ENCODE measurements around the gene APOBEC3B. TPM values are rescaled to one million over a fixed set of nuclear protein-coding genes. Genes with fewer than 3 reads are reported as not detected.
"Not testable (repeated sequence)": the region's sequence is repeated elsewhere in the genome, so short reads cannot be mapped to it uniquely, and the experiment has no call there.

The APOBEC3B gene
- total RNA-seq, 2 experiments from 2014 or later, result 8.0 to 8.5 TPM

DNA sequence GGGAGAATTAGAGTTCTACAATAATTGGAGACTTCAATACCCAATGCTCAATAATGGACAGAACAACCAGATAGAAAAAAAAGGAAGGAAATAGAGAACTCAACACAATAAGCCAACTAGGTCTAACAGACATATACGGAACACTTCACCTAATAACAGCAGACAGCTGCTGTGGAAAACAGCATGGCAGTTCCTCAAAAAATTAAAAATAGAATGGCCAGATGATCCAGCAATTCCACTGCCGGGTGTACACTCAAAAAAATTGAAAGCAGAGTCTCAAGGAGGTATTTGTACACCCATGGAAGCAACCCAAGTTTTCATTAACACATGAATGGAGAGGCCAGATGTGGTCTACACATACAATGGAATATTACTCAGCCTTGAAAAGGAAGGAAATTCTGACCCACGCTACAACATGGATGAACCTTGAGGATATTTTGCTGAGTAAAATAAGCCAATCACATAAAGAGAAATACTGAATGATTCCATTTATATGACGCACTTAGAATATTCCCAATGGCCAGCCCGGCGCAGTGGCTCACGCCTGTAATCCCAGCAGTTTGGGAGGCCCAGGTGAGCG is 26.2 kb downstream of the APOBEC3B start:
- peaks cover 14% of the 10 kb centered on the region for H3K4me1 Mint-ChIP-seq
- ATAC-seq; POLR2A ChIA-PET; H3K9me3 Mint-ChIP-seq (ENCODE audit: low read depth); H3K27ac Mint-ChIP-seq; intact Hi-C loops (cut with DNase I, micrococcal nuclease); DNase-seq; H3K36me3 Mint-ChIP-seq (ENCODE audit: low read depth); H3K4me3 Mint-ChIP-seq; H3K27me3 Mint-ChIP-seq: not testable (repeated sequence)
- CTCF ChIA-PET, result interaction anchor here (0.7 to 7.8 kb wide), 5 partner anchors 45 to 162 kb away, joined by 3 to 86 read pairs (median 3); partner anchors contain the start of gene CBX6

DNA sequence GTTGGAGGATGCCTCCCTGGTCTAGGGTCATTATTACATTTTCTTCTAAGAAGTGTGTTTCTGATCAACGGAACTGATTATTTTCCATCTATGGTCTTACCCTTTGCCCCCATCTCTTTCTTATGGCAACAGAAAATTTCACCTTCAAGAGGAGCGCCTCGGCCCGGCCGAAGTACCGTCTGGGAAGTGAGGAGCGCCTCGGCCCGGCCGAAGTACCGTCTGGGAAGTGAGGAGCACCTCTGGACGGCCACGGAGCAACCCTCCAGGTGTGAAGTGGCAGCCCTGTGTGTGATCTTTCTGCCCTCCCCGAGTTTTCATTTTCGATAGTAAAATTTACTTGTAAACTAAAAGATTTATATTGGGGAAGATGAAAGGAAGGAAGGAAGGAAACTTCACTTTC is 28.8 kb downstream of the APOBEC3B start:
- ChIA-PET CTCF (no interaction called here), POLR2A (no interaction called here)
- Mint-ChIP-seq H3K4me1 (peaks cover 25% of the 10 kb centered on the region), H3K9me3 (ENCODE audit: low read depth) (no peaks in the 10 kb centered on the region), H3K27ac (no peak overlapping the region), H3K27me3 (no peaks in the 10 kb centered on the region), H3K36me3 (ENCODE audit: low read depth) (peaks cover 4% of the 10 kb centered on the region), H3K4me3 (no peak overlapping the region)
- ATAC-seq, result no peak
- DNase-seq, result no peak
- intact Hi-C loops (cut with DNase I, micrococcal nuclease), result loop anchor here (5.0 to 10.0 kb wide), 4 partner anchors 66 to 514 kb away; partner anchors contain the start of genes APOBEC3G (in 1 of the 2), ATF4 (in 1 of the 2), RPL3 (in 1 of the 2) and SUN2 (in 1 of the 2)

DNA sequence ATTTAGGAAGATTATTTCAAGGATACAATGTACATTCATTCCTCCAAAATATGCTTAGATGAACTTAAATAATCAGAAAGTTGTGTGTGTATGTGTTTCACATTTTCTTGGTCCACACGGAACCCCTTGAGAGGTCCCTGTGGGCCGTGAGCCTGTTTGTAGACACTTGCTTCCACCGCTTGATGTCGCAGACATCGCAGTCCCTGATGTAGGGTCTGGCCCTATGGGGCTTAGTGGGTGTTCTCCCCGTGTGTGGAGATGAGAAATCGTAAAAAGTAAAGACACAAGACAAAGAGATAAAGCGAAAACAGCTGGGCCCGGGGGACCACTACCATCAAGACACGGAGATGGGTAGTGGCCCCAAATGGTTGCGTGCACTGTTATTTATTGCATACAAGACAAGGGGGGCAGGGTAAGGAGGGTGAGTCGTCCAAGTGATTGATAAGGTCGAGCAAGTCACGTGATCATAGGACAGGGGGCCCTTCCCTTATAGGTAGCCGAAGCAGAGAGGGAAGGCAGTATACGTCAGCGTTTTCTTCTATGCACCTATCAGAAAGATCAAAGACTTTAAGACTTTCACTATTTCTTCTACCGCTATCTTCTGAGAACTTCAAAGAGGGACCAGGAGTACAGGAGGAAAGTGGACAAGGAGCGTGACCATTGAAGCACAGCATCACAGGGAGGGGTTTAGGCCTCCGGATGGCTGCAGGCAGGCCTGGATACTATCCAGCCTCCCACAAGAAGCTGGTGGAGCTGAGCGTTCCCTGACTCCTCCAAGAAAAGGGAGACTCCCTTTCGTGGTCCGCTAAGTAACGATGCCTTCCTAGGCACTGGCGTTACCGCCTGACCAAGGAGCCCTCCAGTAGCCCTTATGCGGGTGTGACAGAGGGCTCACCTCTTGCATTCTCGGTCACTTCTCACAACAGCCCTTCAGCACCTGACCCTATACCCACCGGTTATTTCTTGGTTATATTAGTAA is 30.7 kb downstream of the APOBEC3B start:
- Mint-ChIP-seq H3K36me3 (ENCODE audit: low read depth) (peaks cover 4% of the 10 kb centered on the region), H3K4me3 (no peak overlapping the region)
- POLR2A ChIA-PET, result no interaction called here

DNA sequence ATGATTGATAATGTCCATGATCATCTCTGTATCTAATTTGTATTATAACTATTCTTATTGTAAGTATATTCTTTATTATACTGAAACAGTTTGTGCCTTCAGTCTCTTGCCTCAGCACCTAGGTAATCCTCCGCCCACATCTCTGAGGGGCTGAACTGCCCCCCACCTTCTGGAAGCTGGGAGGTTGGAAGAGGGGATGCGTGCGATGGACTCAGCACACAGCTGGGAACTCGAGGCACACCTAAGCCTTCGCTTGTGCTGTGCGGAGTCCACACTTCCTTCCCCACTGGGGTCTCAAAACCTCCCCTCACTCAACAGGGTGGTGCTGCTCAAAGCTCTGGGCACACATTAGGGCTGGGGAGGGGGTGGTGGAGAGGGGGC is 31.4 kb downstream of the APOBEC3B start:
- peaks cover 33% of the 10 kb centered on the region for H3K4me1 Mint-ChIP-seq
- intact Hi-C loops (cut with DNase I, micrococcal nuclease), result loop anchor here (5.0 to 10.0 kb wide), 4 partner anchors 64 to 511 kb away; partner anchors contain the start of genes APOBEC3G (in 1 of the 2), ATF4 (in 1 of the 2), RPL3 (in 1 of the 2) and SUN2 (in 1 of the 2)
- not testable (repeated sequence) for H3K36me3 Mint-ChIP-seq (ENCODE audit: low read depth)

More for the DNA sequence above, 30.7 kb downstream of the APOBEC3B start:
- no peak for DNase-seq
- Mint-ChIP-seq H3K4me1 (peaks cover 33% of the 10 kb centered on the region), H3K27ac (peak overlapping the region; percentile 35), H3K27me3 (no peaks in the 10 kb centered on the region), H3K9me3 (ENCODE audit: low read depth) (no peaks in the 10 kb centered on the region)
- intact Hi-C loops (cut with DNase I, micrococcal nuclease), result loop anchor here (5.0 to 10.0 kb wide), 4 partner anchors 64 to 512 kb away; partner anchors contain the start of genes APOBEC3G (in 1 of the 2), ATF4 (in 1 of the 2), RPL3 (in 1 of the 2) and SUN2 (in 1 of the 2)
- CTCF ChIA-PET, result interaction anchor here (0.6 kb wide), 1 partner anchor 301 kb away, joined by 3 read pairs; no protein-coding TSS in a partner anchor
- no peak for ATAC-seq

DNA sequence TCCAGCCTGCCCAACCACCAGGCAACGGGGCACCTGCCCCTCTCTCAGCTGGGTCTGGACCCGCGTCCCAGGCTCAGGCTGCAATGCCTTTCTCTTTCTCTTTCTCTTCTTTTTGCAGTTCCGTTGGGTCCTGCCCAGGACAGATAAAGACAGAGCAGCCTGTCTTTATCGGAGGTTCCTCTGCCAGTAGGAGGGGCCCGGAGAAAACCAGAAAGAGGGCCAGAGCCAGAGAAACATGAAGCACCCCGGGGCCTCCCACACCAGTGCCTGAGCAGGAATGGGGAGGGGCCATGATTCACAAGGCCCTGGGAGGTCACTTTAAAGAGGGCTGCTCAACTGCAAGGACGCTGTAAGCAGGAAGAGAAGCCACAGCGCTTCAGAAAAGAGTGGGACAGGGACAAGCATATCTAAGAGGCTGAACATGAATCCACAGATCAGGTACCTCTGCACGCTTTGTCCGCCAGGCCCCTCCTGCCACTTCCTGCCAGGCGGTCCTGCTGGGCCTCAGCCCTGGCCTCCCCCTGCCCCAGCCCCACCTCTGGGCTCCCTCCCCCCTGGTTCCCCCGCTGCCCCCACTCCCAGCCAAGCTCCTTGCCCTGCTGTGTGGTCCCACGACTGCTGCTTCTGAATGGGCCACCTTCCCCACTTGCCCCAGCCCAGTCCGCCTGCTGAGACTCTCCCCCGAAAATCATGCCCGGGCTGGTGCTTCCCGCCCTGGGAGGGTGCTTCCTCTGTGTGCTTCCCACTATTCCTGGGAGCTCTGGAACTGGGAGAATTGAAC is 32.0 kb downstream of the APOBEC3B start, which contains the start of gene APOBEC3C:
Gene APOBEC3C, plus strand, starts transcription at position 316 of the 781 bp plus-strand sequence. Its CDS starts 106 bp downstream, at position 422.
- H3K27me3 Mint-ChIP-seq, result no peaks in the 10 kb centered on the region

More for the DNA sequence above, 31.4 kb downstream of the APOBEC3B start:
- peak overlapping the region; percentile 95 for H3K27ac Mint-ChIP-seq
- H3K27me3 Mint-ChIP-seq; H3K9me3 Mint-ChIP-seq (ENCODE audit: low read depth); POLR2A ChIA-PET; DNase-seq: not testable (repeated sequence)
- peak; percentile 1 for ATAC-seq
- peak overlapping the region; percentile 93 for H3K4me3 Mint-ChIP-seq
- CTCF ChIA-PET, result interaction anchor here (0.6 kb wide), 1 partner anchor 301 kb away, joined by 3 read pairs; no protein-coding TSS in a partner anchor

DNA sequence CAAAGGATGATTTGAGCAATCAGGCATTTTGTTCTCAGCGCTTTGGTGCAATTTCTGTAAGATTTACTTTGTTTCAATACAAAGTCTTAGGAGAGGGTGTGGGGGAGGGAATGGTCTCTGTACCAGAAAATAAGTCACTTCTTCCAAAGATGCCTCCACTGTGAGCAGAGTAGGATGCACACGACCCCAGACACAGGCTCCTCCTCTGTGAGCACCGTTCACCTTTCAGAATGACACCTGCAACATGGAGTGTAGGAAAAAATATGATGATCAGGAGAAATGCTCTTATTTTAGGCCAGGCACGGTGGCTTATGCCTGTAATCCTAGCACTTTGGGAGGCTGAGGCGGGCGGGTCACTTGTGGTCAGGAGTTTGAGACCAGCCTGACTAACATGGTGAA is 32.6 kb downstream of the APOBEC3B start:
- H3K27me3 Mint-ChIP-seq; H3K36me3 Mint-ChIP-seq (ENCODE audit: low read depth); POLR2A ChIA-PET; H3K9me3 Mint-ChIP-seq (ENCODE audit: low read depth): not testable (repeated sequence)
- H3K27ac Mint-ChIP-seq, result peak overlapping the region; percentile 95
- intact Hi-C loops (cut with DNase I, micrococcal nuclease), result loop anchor here (2.0 to 10.0 kb wide), 8 partner anchors 63 to 510 kb away; partner anchors contain the start of genes APOBEC3G (in 1 of the 2), ATF4 (in 1 of the 2), RPL3 (in 1 of the 2) and SUN2 (in 1 of the 2)
- CTCF ChIA-PET, result interaction anchor here (0.6 to 1.0 kb wide), 3 partner anchors 11 to 33 kb away, joined by 3 to 4 read pairs (median 3); no protein-coding TSS in a partner anchor
- peak overlapping the region; percentile 93 for H3K4me3 Mint-ChIP-seq
- ATAC-seq (peak; percentile 50), DNase-seq (peak; percentile 53)
- H3K4me1 Mint-ChIP-seq, result peaks cover 33% of the 10 kb centered on the region

More for the DNA sequence above, 32.0 kb downstream of the APOBEC3B start, which contains the start of gene APOBEC3C:
- H3K4me1 Mint-ChIP-seq, result peaks cover 33% of the 10 kb centered on the region
- CTCF ChIA-PET, result interaction anchor here (0.6 to 1.0 kb wide), 2 partner anchors 11 to 33 kb away, joined by 3 read pairs; no protein-coding TSS in a partner anchor
- H3K36me3 Mint-ChIP-seq (ENCODE audit: low read depth), result peaks cover 4% of the 10 kb centered on the region
- POLR2A ChIA-PET, result no interaction called here
- H3K27ac Mint-ChIP-seq, result peak within 1 kb of the TSS; percentile 95
- no peaks in the 10 kb centered on the region for H3K9me3 Mint-ChIP-seq (ENCODE audit: low read depth)
- ATAC-seq (peak; percentile 96), DNase-seq (peak; percentile 89)
- intact Hi-C loops (cut with DNase I, micrococcal nuclease), result loop anchor here (2.0 to 10.0 kb wide), 8 partner anchors 63 to 511 kb away; partner anchors contain the start of genes APOBEC3G (in 1 of the 2), ATF4 (in 1 of the 2), RPL3 (in 1 of the 2) and SUN2 (in 1 of the 2)
- H3K4me3 Mint-ChIP-seq, result peak within 1 kb of the TSS; percentile 93

DNA sequence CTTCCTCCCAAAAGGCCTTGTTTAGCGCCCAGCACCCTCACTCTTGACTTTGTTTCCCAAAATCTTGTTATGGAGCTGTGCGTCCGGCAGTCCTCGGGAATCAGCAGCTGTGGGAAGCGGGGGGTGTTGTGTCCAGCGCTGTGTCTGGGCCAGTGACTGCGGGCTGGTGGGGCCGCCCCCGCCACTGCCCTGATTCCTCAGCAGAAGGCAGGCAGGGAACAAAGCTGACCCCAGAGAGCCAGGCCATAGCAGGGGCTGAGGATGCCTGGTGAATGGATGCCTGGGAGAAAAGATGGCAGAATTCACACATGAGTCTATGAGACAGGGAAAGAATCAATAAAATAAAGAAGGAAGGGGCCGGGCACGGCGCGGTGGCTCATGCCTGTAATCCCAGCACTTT is 34.4 kb downstream of the APOBEC3B start:
- Mint-ChIP-seq H3K27ac (no peak overlapping the region), H3K36me3 (ENCODE audit: low read depth) (peaks cover 6% of the 10 kb centered on the region)
- POLR2A ChIA-PET, result interaction anchor here (0.7 kb wide), 1 partner anchor 137 kb away, joined by 4 read pairs; no protein-coding TSS in a partner anchor

DNA sequence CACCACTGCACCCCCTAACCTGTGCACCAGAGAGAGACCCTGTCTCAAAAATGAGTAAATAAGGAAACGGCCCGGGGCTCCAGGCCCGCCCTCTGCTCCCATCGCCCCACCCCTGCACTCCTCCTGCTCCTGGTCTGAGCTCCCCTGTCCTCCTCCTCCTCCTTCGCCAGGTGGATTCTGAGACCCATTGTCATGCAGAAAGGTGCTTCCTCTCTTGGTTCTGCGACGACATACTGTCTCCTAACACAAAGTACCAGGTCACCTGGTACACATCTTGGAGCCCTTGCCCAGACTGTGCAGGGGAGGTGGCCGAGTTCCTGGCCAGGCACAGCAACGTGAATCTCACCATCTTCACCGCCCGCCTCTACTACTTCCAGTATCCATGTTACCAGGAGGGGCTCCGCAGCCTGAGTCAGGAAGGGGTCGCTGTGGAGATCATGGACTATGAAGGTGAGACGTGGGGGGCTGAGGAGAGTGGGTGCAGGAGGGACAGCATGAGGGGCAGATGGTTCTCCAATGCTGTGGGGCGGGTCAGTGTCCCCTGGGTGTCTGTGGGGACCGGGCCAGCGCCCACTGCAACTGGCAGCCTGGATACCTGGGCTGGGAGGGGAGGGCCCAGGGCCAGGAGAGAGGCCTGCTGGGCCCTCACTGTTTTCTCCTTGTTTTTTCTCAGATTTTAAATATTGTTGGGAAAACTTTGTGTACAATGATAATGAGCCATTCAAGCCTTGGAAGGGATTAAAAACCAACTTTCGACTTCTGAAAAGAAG is 35.6 kb downstream of the APOBEC3B start:
- intact Hi-C loops (cut with DNase I, micrococcal nuclease), result loop anchor here (10.0 kb wide), 2 partner anchors 297 to 507 kb away; partner anchors contain the start of genes ATF4 (in 1 of the 2) and RPL3 (in 1 of the 2)
- ATAC-seq, result no peak
- H3K4me3 Mint-ChIP-seq, result no peak overlapping the region
- POLR2A ChIA-PET, result no interaction called here
- CTCF ChIA-PET, result interaction anchor here (0.8 kb wide), 1 partner anchor 148 kb away, joined by 3 read pairs; no protein-coding TSS in a partner anchor
- no peaks in the 10 kb centered on the region for H3K27me3 Mint-ChIP-seq
- no peak overlapping the region for H3K27ac Mint-ChIP-seq
- H3K36me3 Mint-ChIP-seq (ENCODE audit: low read depth), result peaks cover 16% of the 10 kb centered on the region
- DNase-seq, result no peak
- H3K9me3 Mint-ChIP-seq (ENCODE audit: low read depth), result no peaks in the 10 kb centered on the region
- peaks cover 44% of the 10 kb centered on the region for H3K4me1 Mint-ChIP-seq

More for the DNA sequence above, 34.4 kb downstream of the APOBEC3B start:
- ATAC-seq, result no peak
- intact Hi-C loops (cut with DNase I, micrococcal nuclease), result loop anchor here (10.0 kb wide), 2 partner anchors 298 to 508 kb away; partner anchors contain the start of genes ATF4 (in 1 of the 2) and RPL3 (in 1 of the 2)
- no peak for DNase-seq
- CTCF ChIA-PET, result interaction anchor here (0.7 to 0.8 kb wide), 3 partner anchors 13 to 147 kb away, joined by 3 to 4 read pairs (median 3); no protein-coding TSS in a partner anchor
- H3K27me3 Mint-ChIP-seq, result no peaks in the 10 kb centered on the region
- H3K4me1 Mint-ChIP-seq, result peaks cover 37% of the 10 kb centered on the region
- H3K9me3 Mint-ChIP-seq (ENCODE audit: low read depth), result no peaks in the 10 kb centered on the region
- H3K4me3 Mint-ChIP-seq, result no peak overlapping the region

DNA sequence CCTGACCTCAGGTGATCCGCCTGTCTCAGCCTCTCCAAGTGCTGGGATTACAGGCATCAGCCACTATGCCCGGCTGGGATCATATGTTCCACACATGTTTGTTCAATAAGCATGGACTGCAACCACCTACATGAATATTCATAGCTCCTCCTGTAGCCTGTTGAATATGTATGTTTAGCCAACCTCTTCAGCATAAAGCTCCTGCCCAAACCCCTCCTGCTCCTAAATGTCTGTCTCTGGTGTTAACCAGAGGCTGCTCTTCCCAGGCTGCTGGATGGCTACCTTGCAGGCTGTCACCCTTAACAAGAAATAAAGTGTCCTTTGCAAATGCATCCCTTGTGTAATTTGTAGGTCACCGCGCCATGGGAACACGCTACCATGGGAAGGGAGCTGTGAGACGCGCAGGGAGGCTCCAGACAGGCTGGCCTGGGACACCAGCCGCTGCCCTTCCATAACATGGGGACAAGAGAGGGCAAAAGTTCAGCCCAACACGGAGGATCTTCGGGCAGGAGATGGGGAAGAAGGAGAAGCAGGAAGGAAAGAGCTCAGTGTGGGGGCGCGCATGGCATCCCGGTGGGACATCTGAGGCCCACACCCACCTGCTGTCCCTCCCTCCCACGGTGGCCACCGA is 38.0 kb downstream of the APOBEC3B start:
- CTCF ChIA-PET; ATAC-seq; H3K9me3 Mint-ChIP-seq (ENCODE audit: low read depth); POLR2A ChIA-PET; H3K27me3 Mint-ChIP-seq; DNase-seq: not testable (repeated sequence)
- intact Hi-C loops (cut with DNase I, micrococcal nuclease), result loop anchor here (1.0 to 5.0 kb wide), 4 partner anchors 21 to 228 kb away; partner anchors contain the start of genes APOBEC3F (in 1 of the 2) and DNAL4 (in 1 of the 2)
- Mint-ChIP-seq H3K4me3 (peak overlapping the region; percentile 47), H3K27ac (peak overlapping the region; percentile 95), H3K36me3 (ENCODE audit: low read depth) (peaks cover 23% of the 10 kb centered on the region), H3K4me1 (peaks cover 47% of the 10 kb centered on the region)
